ENCODE data around the gene GTF2H1.
"Not testable (repeated sequence)": the region's sequence is repeated elsewhere in the genome, so short reads cannot be mapped to it uniquely, and the experiment has no call there.

The GTF2H1 gene

DNA sequence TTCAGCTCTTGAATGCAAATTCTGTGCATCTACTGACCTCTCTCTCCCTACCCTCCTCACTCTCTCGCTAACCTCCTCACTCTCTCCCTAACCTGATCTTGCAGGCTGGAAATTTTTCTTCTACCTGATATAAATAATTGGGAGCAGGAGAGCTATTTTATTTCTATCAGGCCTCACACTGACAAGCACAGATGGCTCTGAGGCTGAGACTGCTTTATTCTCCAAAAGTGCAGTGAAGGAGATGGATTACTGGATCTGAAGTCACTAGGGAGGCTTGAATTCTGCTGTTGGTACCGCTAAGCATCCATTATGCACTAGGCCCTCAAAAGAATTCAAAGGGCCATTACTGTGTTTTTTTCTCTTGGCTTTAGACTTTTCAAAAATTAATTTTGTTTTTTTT lies 52.6 kb downstream of the GTF2H1 start:
- no peak for DNase-seq (ENCODE audit: low read depth, low spot score)

DNA sequence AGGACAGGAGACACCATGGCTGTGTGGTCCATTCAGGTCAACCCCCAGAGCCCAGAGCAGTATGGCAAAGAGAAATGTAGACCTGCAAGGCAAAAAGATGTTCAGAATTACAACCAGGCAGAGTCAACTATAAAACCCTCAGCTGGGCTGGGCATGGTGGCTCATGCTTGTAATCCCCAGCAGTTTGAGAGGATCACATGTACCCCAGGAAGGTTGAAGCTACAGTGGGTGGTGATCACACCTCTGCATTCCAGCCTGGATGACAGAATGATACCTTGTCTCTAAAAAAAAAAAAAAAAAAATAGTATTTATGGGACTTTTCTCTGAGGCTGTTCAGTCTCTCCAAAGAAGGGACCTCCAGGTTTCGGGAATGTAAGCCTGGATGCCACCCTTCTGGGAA lies 53.6 kb downstream of the GTF2H1 start:
- no peak for DNase-seq (ENCODE audit: low read depth, low spot score)

DNA sequence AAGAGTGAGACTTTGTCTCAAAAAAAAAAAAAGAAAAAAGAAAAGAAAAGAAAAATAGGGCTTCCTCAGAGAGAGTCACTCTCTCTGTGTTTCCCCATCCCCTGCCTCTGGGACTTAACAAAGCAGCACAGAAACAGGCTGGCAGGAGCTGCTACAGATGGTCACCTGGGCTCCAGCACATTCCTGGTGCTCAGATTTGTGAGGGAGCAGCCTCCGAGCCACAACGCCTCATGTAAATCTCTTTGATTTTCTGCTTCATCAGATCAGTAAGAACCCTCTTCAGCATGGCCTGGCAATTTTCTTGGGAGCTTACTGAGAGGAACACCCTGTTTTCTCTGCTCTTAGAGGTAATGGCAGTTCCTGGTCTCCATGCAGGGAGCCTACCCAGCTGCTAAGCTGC lies 56.8 kb downstream of the GTF2H1 start:
- no peak for DNase-seq (ENCODE audit: low read depth, low spot score)

DNA sequence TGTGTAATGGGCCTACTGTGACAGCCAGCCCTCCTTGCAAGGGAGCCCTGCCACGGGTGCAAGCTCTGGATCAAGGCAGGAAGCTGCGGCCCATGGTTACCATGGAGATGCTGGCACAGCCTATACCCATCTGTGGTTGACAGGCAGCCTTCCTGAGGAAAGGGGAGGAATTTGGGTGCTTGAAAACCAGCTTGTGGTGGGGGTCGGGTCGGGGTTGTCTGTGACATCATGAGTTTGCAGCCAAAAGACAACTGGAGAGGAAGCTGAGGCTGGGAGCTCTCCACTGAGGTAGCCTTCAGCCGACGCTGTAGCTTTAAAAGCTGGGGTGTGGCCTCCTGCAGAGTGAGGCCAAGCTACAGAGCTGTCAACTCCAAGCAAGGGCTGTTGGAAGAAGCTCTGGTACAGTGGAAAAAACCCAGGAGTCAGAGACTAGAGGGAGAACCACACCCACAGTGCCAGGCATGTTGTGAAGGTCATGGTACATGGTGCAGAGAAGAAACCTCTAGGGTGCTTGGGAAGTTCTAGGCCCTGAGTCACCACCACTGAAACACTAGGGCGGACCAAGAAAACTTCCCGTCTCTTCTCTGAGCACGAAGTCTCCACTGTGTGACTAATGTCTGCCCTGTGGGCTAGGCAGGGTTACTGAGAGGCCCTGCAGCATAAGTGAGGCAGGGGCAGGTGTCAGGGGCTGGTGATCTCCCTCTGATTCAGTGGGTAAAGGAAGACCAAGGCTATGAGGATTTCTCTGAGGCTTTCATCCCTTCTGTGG lies 61.2 kb downstream of the GTF2H1 start:
- peak; percentile 89 for DNase-seq (ENCODE audit: low read depth, low spot score)

DNA sequence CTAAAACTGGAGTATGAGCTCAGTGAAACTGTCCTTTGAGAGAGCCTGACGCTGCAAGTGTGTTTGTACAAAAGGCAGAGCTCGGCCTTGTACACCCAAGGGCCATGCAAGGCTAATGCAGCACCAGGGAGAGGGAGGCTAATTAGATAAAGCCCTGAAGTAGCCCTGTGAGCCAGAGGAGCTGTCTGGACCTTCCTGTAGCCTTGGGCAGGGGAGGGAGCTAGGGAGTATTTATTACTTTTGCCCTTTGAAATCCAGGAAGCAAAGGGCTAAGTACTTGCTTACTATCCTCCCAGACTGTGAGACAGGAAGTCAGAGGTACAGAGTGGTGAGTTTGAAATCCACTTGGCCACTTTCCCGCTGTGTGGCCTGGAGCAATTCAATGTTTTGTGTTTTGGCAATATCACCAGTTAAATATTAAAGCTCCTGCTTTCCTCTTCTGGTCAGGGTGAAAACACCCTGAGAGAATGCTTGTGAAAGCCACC lies 61.8 kb downstream of the GTF2H1 start:
- peak; percentile 16 for DNase-seq (ENCODE audit: low read depth, low spot score)

DNA sequence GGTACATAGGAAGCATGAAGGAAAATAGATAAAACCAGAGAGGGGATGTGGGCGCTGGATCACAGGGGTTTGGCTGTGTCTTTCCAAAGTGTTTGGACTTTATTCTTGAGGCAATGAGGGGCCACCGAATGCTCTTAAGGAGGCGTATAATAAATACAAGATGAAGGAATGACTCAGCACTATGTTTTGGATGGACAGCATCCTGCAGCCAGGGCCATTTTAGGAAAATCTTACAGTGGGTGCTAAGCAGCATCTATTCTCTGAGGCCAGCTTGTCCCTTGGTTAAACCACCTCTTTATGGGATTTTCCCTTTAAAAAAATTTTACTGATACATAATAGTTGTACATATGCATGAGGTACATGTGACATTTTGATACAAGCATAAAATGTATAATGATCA lies 67.7 kb downstream of the GTF2H1 start:
- no peak for DNase-seq (ENCODE audit: low read depth, low spot score)

DNA sequence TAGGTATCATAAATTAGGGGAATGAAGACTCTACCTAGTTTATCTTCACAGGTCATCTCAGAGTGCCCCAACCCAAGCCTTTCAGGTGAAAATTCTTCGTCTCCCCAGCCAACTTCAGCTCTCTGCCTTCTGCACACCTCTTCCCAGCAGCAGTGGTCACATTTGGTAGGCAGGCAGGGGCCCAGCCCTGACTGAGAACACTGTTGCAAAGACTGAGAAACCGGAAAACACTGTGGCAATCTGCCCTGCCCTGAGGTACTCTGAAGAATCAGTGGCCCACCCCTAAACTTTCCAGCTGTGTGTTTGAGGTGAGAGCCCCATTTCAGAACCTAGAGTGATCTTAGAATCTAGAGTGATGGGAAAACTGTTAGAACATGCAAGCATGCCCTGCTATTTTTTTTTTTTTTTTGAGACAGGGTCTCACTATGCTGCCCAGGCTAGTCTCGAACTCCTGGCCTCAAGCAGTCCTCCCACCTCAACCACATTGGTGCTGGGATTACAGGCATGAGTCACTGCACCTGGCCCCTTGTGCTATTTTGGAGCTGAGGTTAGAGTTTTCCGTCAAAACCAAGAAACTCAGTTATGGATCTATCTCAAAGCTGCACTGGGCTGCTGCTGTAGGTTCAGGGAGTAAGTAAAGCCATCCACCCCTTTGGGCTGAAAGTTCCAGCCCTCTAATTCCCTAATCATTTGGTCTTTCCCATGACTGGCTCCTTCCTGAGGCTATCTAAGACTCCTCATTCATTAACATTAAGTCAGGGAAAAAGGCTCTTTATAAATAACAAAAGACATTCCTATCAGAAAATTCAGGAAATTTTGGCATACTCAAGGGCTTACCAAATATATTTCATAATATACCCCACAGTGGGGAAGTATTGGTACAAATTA lies 70.3 kb downstream of the GTF2H1 start:
- DNase-seq (ENCODE audit: low read depth, low spot score): no peak

DNA sequence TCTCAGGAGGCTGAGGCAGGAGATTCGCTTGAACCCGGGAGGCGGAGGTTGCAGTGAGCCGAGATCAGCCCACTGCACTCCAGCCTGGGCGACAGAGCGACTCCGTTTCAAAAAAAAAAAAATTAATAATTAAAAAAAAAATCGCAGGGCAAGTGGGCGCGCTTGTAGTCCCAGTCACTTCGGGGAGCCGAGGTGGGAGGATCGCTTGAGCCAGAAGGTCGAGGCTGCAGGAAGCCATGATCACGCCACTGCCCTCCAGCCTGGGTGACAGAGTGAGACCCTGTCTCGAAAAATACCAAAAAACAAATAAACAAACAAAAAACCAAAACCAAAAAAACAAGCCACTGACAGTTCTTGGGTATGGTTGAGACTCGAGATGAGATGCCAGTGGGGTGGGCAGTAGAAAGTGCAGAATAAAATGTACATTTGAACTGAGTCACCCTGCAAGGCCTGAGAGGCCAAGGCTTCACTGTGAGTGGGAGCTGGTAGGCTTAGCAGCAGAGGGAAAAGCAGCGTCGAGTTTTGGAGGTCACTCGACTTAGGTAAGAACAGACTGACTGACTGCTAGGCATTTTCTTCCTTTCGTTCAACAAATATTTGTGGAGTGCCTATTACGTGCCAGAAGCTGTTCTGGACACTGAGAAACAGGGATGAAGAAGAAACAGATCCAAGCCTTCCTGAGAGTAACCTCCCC lies 71.4 kb downstream of the GTF2H1 start:
- DNase-seq (ENCODE audit: low read depth, low spot score): no peak

DNA sequence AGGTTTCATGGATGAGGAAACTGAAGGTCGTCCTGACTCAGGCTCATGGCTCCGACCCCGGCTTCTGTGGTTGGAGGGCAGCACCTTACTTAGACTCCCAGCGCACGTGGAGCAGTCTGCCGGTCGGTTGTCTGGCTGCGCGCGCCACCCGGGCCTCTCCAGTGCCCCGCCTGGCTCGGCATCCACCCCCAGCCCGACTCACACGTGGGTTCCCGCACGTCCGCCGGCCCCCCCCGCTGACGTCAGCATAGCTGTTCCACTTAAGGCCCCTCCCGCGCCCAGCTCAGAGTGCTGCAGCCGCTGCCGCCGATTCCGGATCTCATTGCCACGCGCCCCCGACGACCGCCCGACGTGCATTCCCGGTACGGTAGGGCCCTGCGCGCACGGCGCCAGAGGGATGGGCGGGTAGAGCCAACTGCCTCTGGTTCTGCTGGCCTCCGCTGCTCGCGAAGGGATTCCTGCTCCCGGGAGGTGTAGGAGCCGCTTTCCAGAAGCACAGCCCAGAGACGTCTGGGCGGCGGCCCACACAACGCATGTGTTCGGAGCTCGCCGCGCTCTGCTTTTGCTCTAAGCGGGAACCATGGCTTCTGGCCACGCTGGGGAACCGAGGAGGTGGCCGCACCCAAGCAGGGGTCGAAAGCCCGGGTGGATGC lies 72.0 kb downstream of the GTF2H1 start, which contains the start of gene LDHA:
Gene LDHA (plus strand): TSS at position 289 of the 653 bp plus-strand sequence. CDS start 2,280 bp downstream, outside the sequence.
- peak; percentile 86 for DNase-seq (ENCODE audit: low read depth, low spot score)

DNA sequence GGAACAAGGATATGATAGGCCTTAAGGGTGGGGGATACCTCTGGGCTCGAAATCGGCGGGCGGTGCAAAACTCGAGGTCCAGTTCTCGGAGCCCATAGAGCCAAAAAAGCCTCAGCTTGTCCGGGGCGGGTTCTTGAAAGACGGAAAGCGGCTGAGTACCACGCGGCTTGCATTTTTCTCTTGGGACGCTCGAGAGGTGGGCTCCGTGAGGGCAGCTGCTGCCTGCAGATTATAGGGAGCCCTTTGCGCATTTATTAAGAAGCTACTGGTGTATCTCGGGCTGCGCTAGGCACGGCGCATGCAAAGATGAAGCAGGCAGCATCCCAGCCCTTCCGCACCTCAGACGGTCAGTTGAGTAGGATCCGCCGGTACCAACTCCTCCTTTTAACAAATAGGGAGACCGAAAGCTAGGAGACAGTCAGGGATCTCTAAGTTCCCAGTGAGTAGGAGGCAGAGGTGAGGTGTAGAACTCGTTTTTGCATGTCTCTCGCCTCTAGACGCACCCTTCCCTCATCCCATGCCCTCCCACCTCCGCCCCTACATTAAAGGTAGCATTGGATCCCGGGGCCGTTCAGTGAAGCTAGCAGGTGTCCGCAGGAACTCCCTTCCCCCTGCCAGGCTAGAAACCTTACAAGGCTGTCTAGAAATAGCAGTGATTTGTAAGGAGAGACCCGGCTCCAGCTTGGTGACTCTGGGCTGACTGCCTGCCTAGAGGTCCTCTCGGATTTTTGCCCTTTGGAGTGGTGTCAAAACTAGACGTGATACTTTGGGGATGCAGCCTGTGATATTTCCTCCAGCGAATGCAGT lies 72.8 kb downstream of the GTF2H1 start:
- no peak for DNase-seq (ENCODE audit: low read depth, low spot score)

DNA sequence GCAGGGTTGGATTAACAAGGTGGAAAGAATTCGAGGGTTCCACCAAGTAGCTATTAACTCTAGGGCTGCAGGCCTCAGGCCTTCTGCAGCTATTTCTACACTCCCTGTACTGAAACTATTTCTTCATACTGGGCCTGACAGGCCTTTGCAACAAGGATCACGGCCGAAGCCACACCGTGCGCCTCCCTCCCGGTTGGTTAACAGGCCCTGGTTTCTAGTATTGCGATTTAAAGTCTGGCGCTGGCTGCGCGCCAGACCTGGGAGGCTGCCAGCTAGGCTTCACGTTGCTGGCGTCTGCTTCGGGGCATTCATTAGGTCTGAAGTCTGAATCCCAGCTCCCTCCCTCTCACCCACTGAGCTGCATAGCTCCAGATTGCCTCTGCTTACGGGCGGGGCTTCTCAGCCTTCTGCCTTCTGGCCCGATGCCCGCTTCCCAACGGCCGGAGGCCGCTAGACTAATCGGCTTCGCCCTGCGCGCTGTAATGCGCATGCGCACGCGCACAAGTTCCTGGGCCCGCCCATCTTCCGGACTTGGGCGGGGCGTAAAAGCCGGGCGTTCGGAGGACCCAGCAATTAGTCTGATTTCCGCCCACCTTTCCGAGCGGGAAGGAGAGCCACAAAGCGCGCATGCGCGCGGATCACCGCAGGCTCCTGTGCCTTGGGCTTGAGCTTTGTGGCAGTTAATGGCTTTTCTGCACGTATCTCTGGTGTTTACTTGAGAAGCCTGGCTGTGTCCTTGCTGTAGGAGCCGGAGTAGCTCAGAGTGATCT lies 73.6 kb downstream of the GTF2H1 start:
- DNase-seq (ENCODE audit: low read depth, low spot score): peak; percentile 99

DNA sequence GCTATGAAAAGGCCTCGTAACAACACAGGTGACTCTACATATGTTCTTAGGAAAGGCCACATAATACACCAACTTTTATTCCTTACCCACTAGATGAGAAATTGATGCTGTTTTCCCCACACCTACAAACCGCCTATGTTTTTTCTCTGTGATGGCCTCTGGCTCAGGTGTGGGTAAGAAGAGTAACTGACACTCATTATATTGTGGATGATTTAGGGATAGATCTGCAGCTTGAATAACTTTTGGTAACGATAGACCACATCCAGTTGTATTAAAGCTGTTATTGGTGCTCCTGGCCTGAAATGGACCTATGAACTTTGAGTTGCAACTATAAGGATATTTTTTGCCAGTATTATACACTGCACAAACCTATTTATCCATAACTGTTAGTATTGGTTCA lies 75.6 kb downstream of the GTF2H1 start:
- DNase-seq (ENCODE audit: low read depth, low spot score): no peak

DNA sequence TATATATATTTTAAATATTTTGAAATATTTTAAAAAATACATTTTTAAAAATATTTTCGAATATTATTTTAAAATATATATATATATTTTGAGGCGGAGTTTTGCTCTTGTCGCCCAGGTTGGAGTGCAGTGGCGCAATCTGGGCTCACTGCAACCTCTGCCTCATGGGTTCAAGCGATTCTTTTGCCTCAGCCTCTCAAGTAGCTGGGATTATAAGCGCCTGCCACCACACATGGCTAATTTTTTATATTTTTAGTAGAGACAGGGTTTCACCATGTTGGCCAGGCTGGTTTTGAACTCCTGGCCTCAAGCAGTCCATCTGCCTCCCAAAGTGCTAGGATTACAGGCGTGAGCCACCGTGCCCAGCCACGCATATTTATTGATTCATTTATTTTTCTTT lies 78.7 kb downstream of the GTF2H1 start:
- DNase-seq (ENCODE audit: low read depth, low spot score): not testable (repeated sequence)

DNA sequence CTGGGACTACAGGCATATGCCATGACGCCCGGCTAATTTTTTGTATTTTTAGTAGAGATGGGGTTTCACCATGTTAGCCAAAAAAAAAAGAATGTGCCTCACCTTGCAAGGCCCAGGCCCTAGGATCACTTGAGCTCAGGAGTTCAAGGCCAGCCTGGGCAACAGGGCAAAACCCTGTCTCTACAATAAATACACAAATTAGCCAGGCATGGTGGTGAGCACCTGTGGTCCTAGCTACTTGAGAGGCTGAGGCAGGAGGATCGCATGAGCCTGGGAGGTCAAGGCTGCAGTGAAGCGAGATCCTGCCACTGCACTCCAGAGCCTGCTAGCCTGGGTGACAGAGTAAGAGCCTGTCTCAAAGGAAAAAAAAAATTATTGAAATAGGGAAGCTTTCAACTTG lies 81.7 kb downstream of the GTF2H1 start:
- DNase-seq (ENCODE audit: low read depth, low spot score): no peak

DNA sequence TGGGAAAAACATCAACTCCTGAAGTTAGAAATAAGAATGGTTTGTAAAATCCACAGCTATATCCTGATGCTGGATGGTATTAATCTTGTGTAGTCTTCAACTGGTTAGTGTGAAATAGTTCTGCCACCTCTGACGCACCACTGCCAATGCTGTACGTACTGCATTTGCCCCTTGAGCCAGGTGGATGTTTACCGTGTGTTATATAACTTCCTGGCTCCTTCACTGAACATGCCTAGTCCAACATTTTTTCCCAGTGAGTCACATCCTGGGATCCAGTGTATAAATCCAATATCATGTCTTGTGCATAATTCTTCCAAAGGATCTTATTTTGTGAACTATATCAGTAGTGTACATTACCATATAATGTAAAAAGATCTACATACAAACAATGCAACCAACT lies 85.0 kb downstream of the GTF2H1 start:
- not testable (repeated sequence) for DNase-seq (ENCODE audit: low read depth, low spot score)

DNA sequence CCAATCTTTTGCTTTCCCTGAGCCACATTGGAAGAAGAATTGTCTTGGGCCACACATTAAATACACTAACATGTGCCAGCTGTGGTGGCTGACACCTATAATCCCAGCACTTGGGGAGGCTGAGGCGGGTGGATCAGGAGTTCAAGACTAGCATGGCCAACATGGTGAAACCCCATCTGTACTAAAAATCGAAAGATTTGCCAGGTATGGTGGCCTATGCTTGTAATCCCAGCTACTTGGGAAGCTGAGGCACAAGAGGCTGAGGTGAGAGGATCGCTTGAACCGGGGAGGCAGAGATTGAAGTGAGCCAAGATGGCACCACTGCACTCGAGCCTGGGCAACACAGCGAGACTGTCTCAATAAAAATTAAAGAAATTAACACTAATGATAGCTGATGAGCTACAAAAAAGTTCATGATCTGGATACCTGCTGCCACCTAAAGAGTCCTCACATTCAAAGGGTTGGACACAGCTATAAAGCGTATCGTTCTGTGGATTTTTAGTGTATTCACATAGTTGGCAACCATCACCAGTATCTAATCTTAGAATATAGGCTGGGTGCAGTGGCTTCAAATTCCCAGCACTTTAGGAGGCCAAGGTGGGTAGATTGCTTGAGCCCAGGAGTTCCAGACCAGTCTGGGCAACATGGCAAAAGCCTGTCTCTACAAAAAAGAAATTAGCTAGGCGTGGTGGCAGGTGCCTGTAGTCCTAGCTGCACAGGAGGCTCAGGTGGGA lies 86.4 kb downstream of the GTF2H1 start:
- no peak for DNase-seq (ENCODE audit: low read depth, low spot score)

DNA sequence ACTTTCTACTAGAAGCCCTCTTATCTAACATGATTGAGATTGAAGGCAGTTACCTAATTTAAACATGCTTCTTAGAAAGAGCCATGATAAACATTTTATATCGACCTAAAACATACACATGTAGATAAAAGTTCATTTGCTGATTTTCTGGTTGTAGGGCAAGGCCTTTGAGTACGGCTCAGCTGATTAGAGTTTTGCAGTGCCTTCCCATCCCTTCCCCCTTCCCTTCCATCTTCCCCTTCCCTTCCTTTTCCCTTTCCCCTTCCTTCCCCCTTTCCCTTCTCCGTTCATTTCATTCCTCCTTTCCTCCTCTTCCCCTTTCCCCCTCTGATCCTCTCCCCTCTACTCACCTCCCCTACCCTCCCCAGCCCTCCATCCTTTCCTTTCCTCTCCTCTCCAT lies 94.1 kb downstream of the GTF2H1 start:
- no peak for DNase-seq (ENCODE audit: low read depth, low spot score)
